OCI-LY1 (cell line): ENCODE results near the gene GTF3C1.
A peak's percentile ranks its signal among the peaks of the same experiment; 100 is the strongest.

Experiments
- H2AFZ ChIP-seq: fragments of 200-600 bp; sonication (generic), shearing (Covaris generic); 2 replicates; pipeline ENCODE4 v1.6.0; 2014; ENCODE audit warnings: antibody characterized with exemption, mild to moderate bottlenecking, low read length
- H3F3A ChIP-seq: fragments of 200-600 bp; sonication (generic), shearing (Covaris generic); 2 replicates; pipeline ENCODE4 v1.6.0; 2014; ENCODE audit warnings: mild to moderate bottlenecking, antibody characterized with exemption, low read length, moderate library complexity; ENCODE audit not compliant: insufficient read depth
- H3K27ac ChIP-seq: fragments of 200-600 bp; sonication (generic); 2 replicates; pipeline ENCODE4 v1.5.1; 2014; ENCODE audit warnings: low read length, mixed run types, mild to moderate bottlenecking, low read depth; ENCODE audit not compliant: poor library complexity, severe bottlenecking
- H3K27me3 ChIP-seq: fragments of 200-600 bp; sonication (generic); 2 replicates; pipeline ENCODE4 v1.6.0; 2014; ENCODE audit warnings: antibody characterized with exemption, mild to moderate bottlenecking, low read length, moderate library complexity; ENCODE audit not compliant: insufficient read depth
- H3K36me3 ChIP-seq: fragments of 200-600 bp; sonication (generic); 2 replicates; pipeline ENCODE4 v1.6.1; 2014; ENCODE audit warnings: mild to moderate bottlenecking, antibody characterized with exemption, low read length, moderate library complexity, mixed read lengths; ENCODE audit not compliant: insufficient read depth
- H3K4me1 ChIP-seq: fragments of 200-600 bp; sonication (generic); 2 replicates; pipeline ENCODE4 v1.5.1; 2014; ENCODE audit warnings: mild to moderate bottlenecking, low read length, moderate library complexity; ENCODE audit not compliant: insufficient read depth, severe bottlenecking
- H3K4me2 ChIP-seq: fragments of 200-600 bp; sonication (generic), shearing (Covaris generic); 2 replicates; pipeline ENCODE4 v1.6.1; 2014; ENCODE audit warnings: low read length
- H3K4me3 ChIP-seq: fragments of 200-600 bp; sonication (generic); 2 replicates; pipeline ENCODE4 v1.5.1; 2014; ENCODE audit warnings: low read length, low read depth, mild to moderate bottlenecking, mixed read lengths; ENCODE audit not compliant: poor library complexity, severe bottlenecking
- H3K79me2 ChIP-seq: fragments of 200-600 bp; shearing (Covaris generic); 2 replicates; pipeline ENCODE4 v1.6.1; 2016; ENCODE audit warnings: mixed run types, low read length, mixed read lengths; ENCODE audit not compliant: insufficient read depth
- H3K9ac ChIP-seq: fragments of 200-600 bp; sonication (generic), shearing (Covaris generic); 2 replicates; pipeline ENCODE4 v1.6.1; 2014; ENCODE audit warnings: mild to moderate bottlenecking, low read length, mixed read lengths
- H3K9me2 ChIP-seq: fragments of 200-600 bp; sonication (generic), shearing (Covaris generic); 2 replicates; pipeline ENCODE4 v1.6.1; 2014; ENCODE audit warnings: low read depth, mild to moderate bottlenecking, low read length, mixed read lengths
- H3K9me3 ChIP-seq: fragments of 200-600 bp; shearing (Covaris generic); 2 replicates; pipeline ENCODE4 v1.6.1; 2014; ENCODE audit warnings: low read length, mixed read lengths
- H4K20me1 ChIP-seq: fragments of 200-600 bp; sonication (generic), shearing (Covaris generic); 2 replicates; pipeline ENCODE4 v1.6.0; 2016; ENCODE audit warnings: mild to moderate bottlenecking, low read length; ENCODE audit not compliant: insufficient read depth
- CTCF ChIP-seq: fragments of 200-600 bp; sonication (generic), shearing (Covaris generic); IDR thresholded peaks from 2 replicates; pipeline ENCODE4 v1.5.1; 2017; ENCODE audit warnings: mild to moderate bottlenecking, antibody characterized with exemption, low read length, moderate library complexity, mixed read lengths
- EZH2 ChIP-seq: fragments of 200-600 bp; sonication (generic), shearing (Covaris generic); IDR thresholded peaks from 2 replicates; pipeline ENCODE4 v1.8.0; 2017; ENCODE audit warnings: borderline replicate concordance, mixed run types, mild to moderate bottlenecking, antibody characterized with exemption, low read length, moderate library complexity, mixed read lengths

Gene GTF3C1

GRCh38 chr16:27427538-27427937 is 122.2 kb downstream of the GTF3C1 start:
- Histone ChIP-seq H3K9me3 (peaks cover 8% of the 10 kb centered on the region), H3K4me3 (no peak overlapping the region), H3K9ac (no peak overlapping the region), H3K27ac (no peak overlapping the region), H3K79me2 (no peaks in the 10 kb centered on the region), H3K27me3 (no peaks in the 10 kb centered on the region), H3K36me3 (no peaks in the 10 kb centered on the region), H3K4me1 (peaks cover 11% of the 10 kb centered on the region), H3K9me2 (no peaks in the 10 kb centered on the region), H4K20me1 (no peaks in the 10 kb centered on the region), H3F3A (no peaks in the 10 kb centered on the region), H3K4me2 (no peak overlapping the region), H2AFZ (no peak overlapping the region)
- TF ChIP-seq EZH2 = no peak
- no peak for TF ChIP-seq CTCF

GRCh38 chr16:27426423-27427408 is 123.0 kb downstream of the GTF3C1 start:
- Histone ChIP-seq H3K9ac (no peak overlapping the region), H3F3A (no peaks in the 10 kb centered on the region), H2AFZ (no peak overlapping the region), H3K36me3 (no peaks in the 10 kb centered on the region), H3K4me3 (no peak overlapping the region), H3K9me2 (no peaks in the 10 kb centered on the region), H3K27me3 (no peaks in the 10 kb centered on the region), H3K4me2 (no peak overlapping the region), H3K79me2 (no peaks in the 10 kb centered on the region), H4K20me1 (no peaks in the 10 kb centered on the region), H3K4me1 (peaks cover 11% of the 10 kb centered on the region), H3K9me3 (peaks cover 16% of the 10 kb centered on the region), H3K27ac (peak overlapping the region; percentile 52)
- no peak for TF ChIP-seq CTCF
- TF ChIP-seq EZH2 = no peak

- H2AFZ ChIP-seq = no peak overlapping the region
- no peak overlapping the region for H3K27ac ChIP-seq
- no peaks in the 10 kb centered on the region for H3K27me3 ChIP-seq
- no peaks in the 10 kb centered on the region for H3K9me2 ChIP-seq
- H3K4me3 ChIP-seq = no peak overlapping the region
- no peak overlapping the region for H3K9ac ChIP-seq
- no peaks in the 10 kb centered on the region for H3F3A ChIP-seq
- no peaks in the 10 kb centered on the region for H4K20me1 ChIP-seq
- H3K79me2 ChIP-seq = no peaks in the 10 kb centered on the region
- TF ChIP-seq CTCF (no peak), EZH2 (no peak)
- peaks cover 11% of the 10 kb centered on the region for H3K4me1 ChIP-seq
- H3K4me2 ChIP-seq = no peak overlapping the region
- H3K36me3 ChIP-seq = no peaks in the 10 kb centered on the region
- peaks cover 19% of the 10 kb centered on the region for H3K9me3 ChIP-seq
Measured at GRCh38 chr16:27425961-27426360, 123.8 kb downstream of the GTF3C1 start.
